ENCODE data around the gene KREMEN2. TPM values are rescaled to one million over a fixed set of nuclear protein-coding genes. Genes with fewer than 3 reads are reported as not detected.

Gene KREMEN2
- total and polyA plus RNA-seq, 4 donors: 0.06 to 0.15 (median 0.14) TPM; not detected in 1

GRCh38 chr16:2933701-2934100 is 30.4 kb upstream of the KREMEN2 start:
- no peaks in the 10 kb centered on the region for H3K9me3 ChIP-seq (ENCODE audit: control insufficient read depth in 4 of 4, insufficient read depth in 3 of 4, low read length in 3 of 4)
- no peak overlapping the region for H3K9ac ChIP-seq (ENCODE audit: insufficient read depth in 1 of 2, low read length in 2 of 2)
- no peak overlapping the region for H3K4me3 ChIP-seq
- ATAC-seq (ENCODE audit: insufficient read depth, low FRiP score): no peak
- no peaks in the 10 kb centered on the region for H3K27me3 ChIP-seq (ENCODE audit: control insufficient read depth in 3 of 3, insufficient read depth in 3 of 3, low read length in 2 of 3)
- no peak overlapping the region for H3K27ac ChIP-seq (ENCODE audit: low read depth in 1 of 2, low read length in 1 of 2)
- no peak for TF ChIP-seq CTCF (IDR thresholded peaks at IDR 0.05; ENCODE audit: control extremely low read depth, extremely low read depth)
- 89 to 91% methylated on average over 19 to 22 of the region's 22 CpGs for WGBS, 2 donors
- H3K4me1 ChIP-seq (ENCODE audit: control insufficient read depth in 5 of 5, insufficient read depth in 5 of 5, low read length in 5 of 5): no peaks in the 10 kb centered on the region
- H3K36me3 ChIP-seq (ENCODE audit: control insufficient read depth in 4 of 4, insufficient read depth in 4 of 4, low read length in 4 of 4): peaks cover 2 to 63% (median 15%) of the 10 kb centered on the region in 4 donors
- DNase-seq: no peak

- ATAC-seq (ENCODE audit: insufficient read depth, low FRiP score) (no peak), DNase-seq (no peak)
- Histone ChIP-seq H3K36me3 (ENCODE audit: control insufficient read depth in 4 of 4, insufficient read depth in 4 of 4, low read length in 4 of 4) (peaks cover 2 to 63% (median 16%) of the 10 kb centered on the region in 4 donors), H3K4me1 (ENCODE audit: control insufficient read depth in 5 of 5, insufficient read depth in 5 of 5, low read length in 5 of 5) (no peaks in the 10 kb centered on the region), H3K9me3 (ENCODE audit: control insufficient read depth in 4 of 4, insufficient read depth in 3 of 4, low read length in 3 of 4) (no peaks in the 10 kb centered on the region), H3K4me3 (no peak overlapping the region), H3K27me3 (ENCODE audit: control insufficient read depth in 3 of 3, insufficient read depth in 3 of 3, low read length in 2 of 3) (no peaks in the 10 kb centered on the region), H3K9ac (ENCODE audit: insufficient read depth in 1 of 2, low read length in 2 of 2) (no peak overlapping the region), H3K27ac (ENCODE audit: low read depth in 1 of 2, low read length in 1 of 2) (no peak overlapping the region)
- 79 to 87% methylated on average over 15 of the region's 15 CpGs for WGBS, 2 donors
- no peak for TF ChIP-seq CTCF (IDR thresholded peaks at IDR 0.05; ENCODE audit: control extremely low read depth, extremely low read depth)
Observed at GRCh38 chr16:2934450-2934849, 29.6 kb upstream of the KREMEN2 start.

GRCh38 chr16:2936436-2937011 is 27.6 kb upstream of the KREMEN2 start:
- WGBS, 2 donors: 91 to 96% methylated on average over 22 of the region's 22 CpGs
- Histone ChIP-seq H3K27me3 (ENCODE audit: control insufficient read depth in 3 of 3, insufficient read depth in 3 of 3, low read length in 2 of 3) (no peaks in the 10 kb centered on the region), H3K27ac (ENCODE audit: low read depth in 1 of 2, low read length in 1 of 2) (no peak overlapping the region), H3K4me3 (no peak overlapping the region), H3K36me3 (ENCODE audit: control insufficient read depth in 4 of 4, insufficient read depth in 4 of 4, low read length in 4 of 4) (peaks cover 4 to 65% (median 26%) of the 10 kb centered on the region in 4 donors), H3K9me3 (ENCODE audit: control insufficient read depth in 4 of 4, insufficient read depth in 3 of 4, low read length in 3 of 4) (no peaks in the 10 kb centered on the region), H3K4me1 (ENCODE audit: control insufficient read depth in 5 of 5, insufficient read depth in 5 of 5, low read length in 5 of 5) (no peaks in the 10 kb centered on the region), H3K9ac (ENCODE audit: insufficient read depth in 1 of 2, low read length in 2 of 2) (no peak overlapping the region)
- DNase-seq (no peak), ATAC-seq (ENCODE audit: insufficient read depth, low FRiP score) (no peak)
- no peak for TF ChIP-seq CTCF (IDR thresholded peaks at IDR 0.05; ENCODE audit: control extremely low read depth, extremely low read depth)

GRCh38 chr16:2937170-2937569 is 26.9 kb upstream of the KREMEN2 start:
- no peak overlapping the region for H3K27ac ChIP-seq (ENCODE audit: low read depth in 1 of 2, low read length in 1 of 2)
- DNase-seq (no peak), ATAC-seq (ENCODE audit: insufficient read depth, low FRiP score) (no peak)
- peaks cover 4 to 66% (median 27%) of the 10 kb centered on the region in 4 donors for H3K36me3 ChIP-seq (ENCODE audit: control insufficient read depth in 4 of 4, insufficient read depth in 4 of 4, low read length in 4 of 4)
- H3K4me3 ChIP-seq: no peak overlapping the region
- TF ChIP-seq CTCF (IDR thresholded peaks at IDR 0.05; ENCODE audit: control extremely low read depth, extremely low read depth): no peak
- H3K27me3 ChIP-seq (ENCODE audit: control insufficient read depth in 3 of 3, insufficient read depth in 3 of 3, low read length in 2 of 3): no peaks in the 10 kb centered on the region
- no peaks in the 10 kb centered on the region for H3K9me3 ChIP-seq (ENCODE audit: control insufficient read depth in 4 of 4, insufficient read depth in 3 of 4, low read length in 3 of 4)
- H3K9ac ChIP-seq (ENCODE audit: insufficient read depth in 1 of 2, low read length in 2 of 2): no peak overlapping the region
- 89 to 91% methylated on average over 18 to 24 of the region's 24 CpGs for WGBS, 2 donors
- H3K4me1 ChIP-seq (ENCODE audit: control insufficient read depth in 5 of 5, insufficient read depth in 5 of 5, low read length in 5 of 5): no peaks in the 10 kb centered on the region
